ENCODE data around the gene EN1. TPM values are rescaled to one million over a fixed set of nuclear protein-coding genes. Genes with fewer than 3 reads are reported as not detected.

The EN1 gene
- total and polyA plus RNA-seq, 2 donors (not counting 3 experiments of a cell fraction or from before 2014, with no cell fraction given), result not detected

DNA sequence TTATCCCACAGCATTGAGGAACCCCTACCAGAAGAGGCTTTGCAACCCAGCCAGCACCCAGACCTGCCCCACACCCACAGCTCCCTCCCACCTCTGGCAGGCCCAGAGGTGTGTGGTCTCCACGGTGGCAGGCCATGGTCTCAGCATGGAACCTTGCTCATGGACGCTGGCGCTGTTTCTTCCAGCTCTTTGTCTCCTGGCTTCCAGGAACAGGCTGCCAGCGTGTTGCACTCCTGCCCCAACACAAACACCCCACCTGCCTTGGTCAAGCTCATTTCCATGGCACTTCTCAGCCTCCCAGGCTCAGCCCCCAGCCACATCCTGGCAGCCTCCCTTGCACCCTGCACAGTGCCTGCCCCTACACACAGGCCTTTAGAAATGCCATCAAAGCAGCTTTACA lies 31.7 kb downstream of the EN1 start:
- Histone ChIP-seq H3K9me3 (replicated peaks; ENCODE audit: control insufficient read depth, insufficient read depth, low read length) (no peaks in the 10 kb centered on the region), H3K27me3 (ENCODE audit: control insufficient read depth in 2 of 2, insufficient read depth in 2 of 2, low read length in 2 of 2) (peaks cover 0 to 2% of the 10 kb centered on the region in 2 experiments), H3K4me1 (ENCODE audit: control insufficient read depth, extremely low read depth, insufficient read depth, low read length) (no peaks in the 10 kb centered on the region), H3K79me2 (ENCODE audit: control insufficient read depth, insufficient read depth, low read length) (no peaks in the 10 kb centered on the region), H4K20me1 (replicated peaks; ENCODE audit: control insufficient read depth, extremely low read depth, insufficient read depth, low read length) (no peaks in the 10 kb centered on the region), H3K27ac (ENCODE audit: insufficient read depth, low read depth, low read length) (no peak overlapping the region), H3K9me1 (replicated peaks; ENCODE audit: control insufficient read depth, extremely low read depth, insufficient read depth, low read length) (no peaks in the 10 kb centered on the region), H3K9ac (replicated peaks; ENCODE audit: extremely low read depth, insufficient read depth, low read length) (no peak overlapping the region), H2AFZ (ENCODE audit: low read depth, low read length) (no peak overlapping the region), H3K4me2 (ENCODE audit: insufficient read depth, low read length) (no peak overlapping the region), H3K4me3 (replicated peaks in 1 of 3; ENCODE audit: insufficient read depth in 1 of 3, low read depth in 1 of 3, low read length in 3 of 3) (no peak overlapping the region), H3K36me3 (ENCODE audit: control insufficient read depth in 2 of 2, extremely low read depth in 1 of 2, insufficient read depth in 2 of 2, low read length in 2 of 2) (no peaks in the 10 kb centered on the region)
- intact Hi-C loops (cut with micrococcal nuclease) (no loop called here), dilution Hi-C loops (cut with MboI; ENCODE audit: extremely low pct_ligation_motif_present, low sequenced_read_pairs) (no loop called here)
- DNase-seq (ENCODE audit: low read depth, low spot score), result no peak
- TF ChIP-seq MYC (IDR thresholded peaks at IDR 0.05; ENCODE audit: low read depth, low read length) (no peak), FOS (IDR thresholded peaks at IDR 0.05; ENCODE audit: borderline replicate concordance, insufficient read depth, low read length) (no peak), POLR2AphosphoS5 (IDR thresholded peaks at IDR 0.05; ENCODE audit: insufficient read depth, low read depth, low read length) (no peak), JUN (IDR thresholded peaks at IDR 0.05; ENCODE audit: borderline replicate concordance, insufficient read depth, insufficient read length, low read depth) (no peak)
- no TSS peak for BruUV-seq (replicated peaks)
- CTCF ChIA-PET, result interaction anchor here (0.9 kb wide), 1 partner anchor 16 kb away, joined by 3 read pairs; no protein-coding TSS in a partner anchor
- no peak for FAIRE-seq
- POLR2A ChIA-PET, result no interaction called here

DNA sequence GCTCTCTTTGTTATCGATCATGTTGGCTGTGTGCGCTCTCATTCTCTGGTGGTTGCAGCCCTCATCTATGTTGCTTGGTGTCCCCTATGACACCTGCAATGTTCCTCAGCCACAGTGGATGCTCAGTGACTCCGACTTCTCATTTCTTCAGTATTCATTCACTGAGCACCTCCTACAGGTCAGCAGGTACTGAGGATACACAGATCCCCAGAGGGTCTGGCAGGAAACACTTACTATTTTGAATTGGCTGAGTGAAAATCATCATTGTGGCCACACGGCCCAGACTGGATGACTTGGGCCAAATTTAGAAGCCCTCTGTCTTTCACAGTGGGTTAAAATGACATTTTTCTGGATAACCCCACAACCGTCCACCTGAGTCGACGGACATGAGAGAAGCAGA lies 32.1 kb downstream of the EN1 start:
- TF ChIP-seq EZH2 (IDR thresholded peaks at IDR 0.05; ENCODE audit: borderline replicate concordance, low read depth, low read length, severe bottlenecking) (no peak), JUN (IDR thresholded peaks at IDR 0.05; ENCODE audit: borderline replicate concordance, insufficient read depth, insufficient read length, low read depth) (no peak), POLR2A (IDR thresholded peaks at IDR 0.05; ENCODE audit: low read depth, low read length) (no peak), POLR2AphosphoS5 (IDR thresholded peaks at IDR 0.05; ENCODE audit: insufficient read depth, low read depth, low read length) (no peak), FOS (IDR thresholded peaks at IDR 0.05; ENCODE audit: borderline replicate concordance, insufficient read depth, low read length) (no peak), MYC (IDR thresholded peaks at IDR 0.05; ENCODE audit: low read depth, low read length) (no peak), GATA2 (IDR thresholded peaks at IDR 0.05; ENCODE audit: insufficient read depth, insufficient read length, low read depth, low read length) (no peak)
- TF ChIP-seq, protein P1, sequence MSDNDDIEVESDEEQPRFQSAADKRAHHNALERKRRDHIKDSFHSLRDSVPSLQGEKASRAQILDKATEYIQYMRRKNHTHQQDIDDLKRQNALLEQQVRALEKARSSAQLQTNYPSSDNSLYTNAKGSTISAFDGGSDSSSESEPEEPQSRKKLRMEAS (IDR thresholded peaks at IDR 0.05; ENCODE audit: insufficient read depth, insufficient read length), result no peak
- TF ChIP-seq, protein P2, sequence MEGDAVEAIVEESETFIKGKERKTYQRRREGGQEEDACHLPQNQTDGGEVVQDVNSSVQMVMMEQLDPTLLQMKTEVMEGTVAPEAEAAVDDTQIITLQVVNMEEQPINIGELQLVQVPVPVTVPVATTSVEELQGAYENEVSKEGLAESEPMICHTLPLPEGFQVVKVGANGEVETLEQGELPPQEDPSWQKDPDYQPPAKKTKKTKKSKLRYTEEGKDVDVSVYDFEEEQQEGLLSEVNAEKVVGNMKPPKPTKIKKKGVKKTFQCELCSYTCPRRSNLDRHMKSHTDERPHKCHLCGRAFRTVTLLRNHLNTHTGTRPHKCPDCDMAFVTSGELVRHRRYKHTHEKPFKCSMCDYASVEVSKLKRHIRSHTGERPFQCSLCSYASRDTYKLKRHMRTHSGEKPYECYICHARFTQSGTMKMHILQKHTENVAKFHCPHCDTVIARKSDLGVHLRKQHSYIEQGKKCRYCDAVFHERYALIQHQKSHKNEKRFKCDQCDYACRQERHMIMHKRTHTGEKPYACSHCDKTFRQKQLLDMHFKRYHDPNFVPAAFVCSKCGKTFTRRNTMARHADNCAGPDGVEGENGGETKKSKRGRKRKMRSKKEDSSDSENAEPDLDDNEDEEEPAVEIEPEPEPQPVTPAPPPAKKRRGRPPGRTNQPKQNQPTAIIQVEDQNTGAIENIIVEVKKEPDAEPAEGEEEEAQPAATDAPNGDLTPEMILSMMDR (IDR thresholded peaks at IDR 0.05; ENCODE audit: extremely low read depth in 1 of 2, insufficient read depth in 1 of 2, low read depth in 1 of 2, low read length in 2 of 2), result no peak
- FAIRE-seq, result no peak
- no peak overlapping the region for H3K4me2 ChIP-seq (ENCODE audit: insufficient read depth, low read length)
- peaks cover 0 to 2% of the 10 kb centered on the region in 2 experiments for H3K27me3 ChIP-seq (ENCODE audit: control insufficient read depth in 2 of 2, insufficient read depth in 2 of 2, low read length in 2 of 2)
- ChIA-PET CTCF (interaction anchor here (0.9 kb wide), 1 partner anchor 16 kb away, joined by 3 read pairs; no protein-coding TSS in a partner anchor), POLR2A (interaction anchor here (0.6 kb wide), 1 partner anchor 984 kb away, joined by 3 read pairs; no protein-coding TSS in a partner anchor)
- no peak overlapping the region for H3K9ac ChIP-seq (replicated peaks; ENCODE audit: extremely low read depth, insufficient read depth, low read length)
- H3K36me3 ChIP-seq (ENCODE audit: control insufficient read depth in 2 of 2, extremely low read depth in 1 of 2, insufficient read depth in 2 of 2, low read length in 2 of 2), result no peaks in the 10 kb centered on the region
- H3K9me1 ChIP-seq (replicated peaks; ENCODE audit: control insufficient read depth, extremely low read depth, insufficient read depth, low read length), result no peaks in the 10 kb centered on the region
- no peak overlapping the region for H3K27ac ChIP-seq (ENCODE audit: insufficient read depth, low read depth, low read length)
- no peak overlapping the region for H2AFZ ChIP-seq (ENCODE audit: low read depth, low read length)
- no peaks in the 10 kb centered on the region for H3K9me3 ChIP-seq (replicated peaks; ENCODE audit: control insufficient read depth, insufficient read depth, low read length)
- no peaks in the 10 kb centered on the region for H4K20me1 ChIP-seq (replicated peaks; ENCODE audit: control insufficient read depth, extremely low read depth, insufficient read depth, low read length)
- dilution Hi-C loops (cut with MboI; ENCODE audit: extremely low pct_ligation_motif_present, low sequenced_read_pairs), result no loop called here
- intact Hi-C loops (cut with micrococcal nuclease), result no loop called here
- BruUV-seq (replicated peaks), result no TSS peak
- H3K4me3 ChIP-seq (replicated peaks in 1 of 3; ENCODE audit: insufficient read depth in 1 of 3, low read depth in 1 of 3, low read length in 3 of 3), result no peak overlapping the region
- no peaks in the 10 kb centered on the region for H3K4me1 ChIP-seq (ENCODE audit: control insufficient read depth, extremely low read depth, insufficient read depth, low read length)
- DNase-seq (ENCODE audit: low read depth, low spot score), result no peak
- no peaks in the 10 kb centered on the region for H3K79me2 ChIP-seq (ENCODE audit: control insufficient read depth, insufficient read depth, low read length)

Data from endothelial cell of umbilical vein (primary cell).